ENCODE measurements around the gene ESRRG.

ESRRG gene

DNA sequence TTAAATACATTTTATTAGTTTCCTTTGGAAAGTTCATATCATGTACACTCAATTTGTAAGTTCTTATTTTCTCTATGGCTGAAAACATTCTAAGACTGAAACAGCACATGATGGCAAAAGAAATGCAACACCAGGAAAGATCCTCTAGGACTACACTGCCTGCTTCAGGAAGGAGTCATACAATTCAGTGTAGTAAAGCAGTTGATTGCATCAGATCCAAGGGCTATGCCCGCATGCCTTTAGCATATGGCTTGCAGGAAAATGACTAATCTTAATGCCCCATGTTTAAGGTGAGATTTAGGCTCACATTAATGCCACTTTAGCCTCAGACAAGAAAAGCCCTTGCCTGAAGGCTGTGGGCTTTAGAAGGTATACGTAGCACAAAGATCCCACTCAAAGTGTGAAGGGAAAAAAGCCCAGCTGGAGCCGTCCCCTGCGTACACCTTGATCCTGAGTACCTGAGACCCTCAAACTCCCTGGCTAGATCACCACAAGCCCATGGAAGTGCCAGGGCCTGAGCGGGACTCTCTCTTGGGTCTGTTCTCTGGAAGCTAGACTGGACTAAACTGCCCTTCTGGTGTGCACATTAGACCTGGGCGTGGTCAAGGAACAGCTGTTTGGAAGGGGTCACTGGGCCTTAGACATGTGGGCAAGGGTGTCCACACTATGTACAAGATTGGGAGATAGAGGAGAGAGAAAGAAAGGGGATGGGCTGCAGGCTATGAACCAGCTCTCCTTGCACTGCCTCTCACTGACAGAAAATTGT lies 52.9 kb downstream of the ESRRG start:
- Mint-ChIP-seq H3K27ac (no peak overlapping the region), H3K4me3 (no peak overlapping the region), H3K27me3 (no peaks in the 10 kb centered on the region), H3K36me3 (no peaks in the 10 kb centered on the region), H3K4me1 (no peaks in the 10 kb centered on the region), H3K9me3 (no peaks in the 10 kb centered on the region)

DNA sequence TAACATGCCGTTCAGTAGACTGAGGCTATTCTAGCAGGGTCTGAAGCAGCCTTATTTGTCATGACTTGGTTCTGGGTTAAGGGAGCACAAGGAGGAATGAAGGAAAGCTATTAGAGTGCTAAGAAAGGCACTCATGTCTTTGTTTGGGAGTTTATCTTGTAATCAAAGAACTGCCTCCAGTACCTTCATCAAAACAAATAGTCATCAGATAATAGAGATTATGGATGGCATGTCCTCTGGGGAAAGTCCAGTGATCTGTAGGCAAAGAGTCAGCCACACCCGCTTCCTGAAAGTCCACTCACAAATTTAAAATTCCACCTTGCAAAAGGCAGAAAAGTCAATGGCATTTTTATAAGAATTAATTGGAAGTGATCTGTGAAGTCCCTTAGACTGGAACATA lies 56.8 kb downstream of the ESRRG start:
- Mint-ChIP-seq H3K4me1 (no peaks in the 10 kb centered on the region), H3K9me3 (no peaks in the 10 kb centered on the region), H3K27me3 (no peaks in the 10 kb centered on the region), H3K4me3 (no peak overlapping the region), H3K27ac (no peak overlapping the region), H3K36me3 (no peaks in the 10 kb centered on the region)

DNA sequence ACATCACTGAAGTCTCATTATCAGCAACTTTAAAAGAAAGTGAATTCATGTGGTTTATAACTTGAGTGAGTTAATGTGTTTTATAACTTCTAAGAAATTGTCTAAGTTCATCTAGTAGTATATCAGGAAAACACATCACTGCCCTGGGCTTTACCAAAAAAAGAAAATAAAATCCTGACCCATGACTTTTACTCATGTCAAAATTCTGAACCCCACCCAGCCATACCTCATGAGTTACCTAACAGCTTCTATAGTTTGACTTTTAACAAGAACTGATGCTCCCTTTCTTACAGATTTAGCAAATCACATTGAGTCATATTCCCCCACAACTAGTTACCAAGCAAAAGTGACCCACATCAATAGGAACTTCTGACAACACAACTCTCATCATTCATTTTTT lies 57.4 kb downstream of the ESRRG start:
- no peaks in the 10 kb centered on the region for H3K4me1 Mint-ChIP-seq
- no peak overlapping the region for H3K27ac Mint-ChIP-seq
- no peaks in the 10 kb centered on the region for H3K9me3 Mint-ChIP-seq
- H3K4me3 Mint-ChIP-seq: no peak overlapping the region
- no peaks in the 10 kb centered on the region for H3K36me3 Mint-ChIP-seq
- H3K27me3 Mint-ChIP-seq: no peaks in the 10 kb centered on the region

DNA sequence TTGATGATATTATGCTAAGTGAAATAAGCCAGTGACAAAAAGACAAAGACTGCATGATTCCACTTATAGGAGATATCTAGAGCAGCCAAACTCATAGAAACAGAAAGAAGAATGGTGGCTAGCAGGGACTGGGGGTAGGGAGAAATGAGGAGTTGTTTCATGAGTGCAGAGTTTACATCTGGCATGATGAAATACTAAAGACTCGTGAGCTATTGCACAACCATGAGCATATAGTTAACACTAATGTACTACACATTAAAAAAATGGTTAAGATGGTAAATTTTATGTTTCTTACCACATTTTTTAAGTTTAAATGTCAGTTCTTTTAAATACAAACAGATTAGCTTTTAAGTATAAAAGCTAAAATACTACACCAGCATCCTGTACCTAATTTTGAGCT lies 57.8 kb downstream of the ESRRG start:
- no peaks in the 10 kb centered on the region for H3K4me1 Mint-ChIP-seq
- no peaks in the 10 kb centered on the region for H3K27me3 Mint-ChIP-seq
- H3K27ac Mint-ChIP-seq: no peak overlapping the region
- no peaks in the 10 kb centered on the region for H3K9me3 Mint-ChIP-seq
- no peaks in the 10 kb centered on the region for H3K36me3 Mint-ChIP-seq
- no peak overlapping the region for H3K4me3 Mint-ChIP-seq

DNA sequence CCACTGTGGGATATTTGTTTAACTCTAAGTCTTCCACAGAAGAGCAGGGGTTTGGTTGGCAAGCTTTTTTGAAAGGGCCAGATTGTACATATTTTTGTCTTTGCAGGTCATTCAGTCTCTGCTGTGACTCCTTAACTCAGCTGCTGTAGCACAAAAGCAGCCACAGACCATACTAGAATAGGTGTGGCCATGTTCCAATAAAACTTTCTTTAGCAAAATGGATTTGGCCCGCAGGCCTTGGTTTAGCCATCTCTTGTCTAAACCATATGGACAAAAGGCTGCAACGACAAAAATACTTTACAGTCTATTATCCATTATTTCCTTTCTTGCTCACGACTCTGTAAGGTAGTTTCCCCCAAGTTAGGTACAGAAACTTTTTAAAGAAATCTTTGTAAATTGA lies 60.5 kb downstream of the ESRRG start:
- H3K9me3 Mint-ChIP-seq: no peaks in the 10 kb centered on the region
- no peaks in the 10 kb centered on the region for H3K27me3 Mint-ChIP-seq
- no peaks in the 10 kb centered on the region for H3K36me3 Mint-ChIP-seq
- no peak overlapping the region for H3K27ac Mint-ChIP-seq
- no peak overlapping the region for H3K4me3 Mint-ChIP-seq
- no peaks in the 10 kb centered on the region for H3K4me1 Mint-ChIP-seq

DNA sequence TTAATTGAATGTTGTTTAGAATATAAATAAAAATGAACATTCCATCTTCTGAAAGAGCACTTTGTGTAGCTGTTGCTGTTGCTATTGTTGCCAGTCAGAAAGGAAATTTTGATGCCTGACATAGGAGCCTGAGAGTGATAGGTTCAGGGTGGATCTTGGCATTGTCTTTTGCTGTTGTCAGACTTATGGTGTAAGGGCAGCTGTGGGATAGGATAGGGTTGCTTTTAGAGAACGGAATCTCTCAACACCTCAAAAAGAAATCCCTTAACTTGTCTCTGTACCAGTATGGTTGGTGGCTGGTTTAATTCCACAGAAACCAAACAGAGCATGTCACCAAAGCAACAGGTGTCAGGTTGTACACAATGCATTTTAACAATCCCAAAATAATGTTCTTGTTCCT lies 62.7 kb downstream of the ESRRG start:
- H3K27me3 Mint-ChIP-seq: no peaks in the 10 kb centered on the region
- H3K9me3 Mint-ChIP-seq: no peaks in the 10 kb centered on the region
- H3K4me3 Mint-ChIP-seq: no peak overlapping the region
- H3K4me1 Mint-ChIP-seq: no peaks in the 10 kb centered on the region
- H3K36me3 Mint-ChIP-seq: no peaks in the 10 kb centered on the region
- no peak overlapping the region for H3K27ac Mint-ChIP-seq

DNA sequence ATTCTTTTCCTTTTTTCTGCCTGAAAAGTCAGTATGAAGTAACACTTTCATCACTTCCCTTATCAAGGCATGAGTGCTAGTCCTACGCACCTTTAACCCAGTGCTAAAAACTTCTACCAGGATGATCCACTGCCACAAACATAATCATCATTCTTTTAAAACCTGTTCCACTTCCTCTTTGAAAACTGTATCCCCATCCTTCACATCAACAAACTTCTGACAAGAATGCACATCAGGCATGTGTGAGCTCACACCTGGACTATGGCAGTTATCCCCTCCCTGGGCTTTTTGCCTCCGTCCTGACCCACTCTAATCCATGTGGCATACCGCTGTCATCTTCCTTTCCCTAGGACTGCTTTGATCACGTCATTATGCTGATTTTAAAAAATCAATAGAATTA lies 70.2 kb downstream of the ESRRG start:
- Mint-ChIP-seq H3K9me3 (no peaks in the 10 kb centered on the region), H3K4me3 (no peak overlapping the region), H3K27me3 (no peaks in the 10 kb centered on the region), H3K4me1 (no peaks in the 10 kb centered on the region), H3K27ac (no peak overlapping the region), H3K36me3 (peaks cover 1% of the 10 kb centered on the region)

DNA sequence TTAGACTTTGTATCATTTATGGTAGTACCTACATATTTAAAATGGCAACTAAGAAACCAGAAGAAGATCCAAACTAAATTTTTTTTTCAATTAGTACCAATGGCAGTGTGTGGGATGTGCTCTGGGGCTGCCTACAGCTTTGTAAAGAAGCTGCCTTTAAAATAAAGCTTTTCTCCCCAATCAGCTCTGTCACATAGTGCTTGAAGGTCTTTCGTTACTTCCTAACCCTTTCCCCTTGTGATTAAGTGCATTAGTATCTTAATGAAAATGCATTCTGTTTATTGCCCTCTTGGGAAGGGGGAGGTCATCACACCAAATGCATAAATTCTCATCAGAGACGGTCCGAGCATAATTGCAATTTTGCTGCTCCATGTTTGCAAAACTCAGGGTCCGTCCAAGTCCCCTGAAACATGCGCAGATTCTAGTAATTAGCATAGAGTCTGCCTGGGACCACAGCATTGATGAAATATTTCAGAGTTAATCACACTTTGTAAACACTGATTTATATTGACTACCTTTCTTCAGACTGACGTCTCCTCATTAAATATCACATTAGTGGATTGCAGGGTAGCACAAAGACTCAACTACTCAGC lies 71.3 kb downstream of the ESRRG start:
- H3K27me3 Mint-ChIP-seq: no peaks in the 10 kb centered on the region
- H3K27ac Mint-ChIP-seq: no peak overlapping the region
- no peaks in the 10 kb centered on the region for H3K9me3 Mint-ChIP-seq

DNA sequence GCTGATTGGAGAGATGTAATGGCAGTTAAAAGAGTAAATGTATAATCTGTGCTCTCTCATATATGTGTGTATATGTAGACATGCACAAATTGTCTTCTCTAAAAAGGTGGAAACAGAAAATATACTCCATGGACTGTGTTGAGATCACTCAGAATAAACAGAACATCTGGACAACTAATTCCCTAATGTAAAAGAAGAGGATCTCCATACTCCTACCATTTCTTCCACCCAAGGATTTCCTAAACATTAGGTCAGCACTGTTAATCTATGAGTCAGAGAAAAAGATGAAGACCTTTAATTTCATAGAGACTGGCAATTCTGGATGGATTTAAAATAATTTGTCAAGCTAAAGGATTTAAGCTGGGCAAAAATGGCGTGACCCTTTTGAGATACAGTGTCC lies 80.1 kb downstream of the ESRRG start:
- Mint-ChIP-seq H3K4me3 (no peak overlapping the region), H3K36me3 (no peaks in the 10 kb centered on the region), H3K9me3 (peaks cover 5% of the 10 kb centered on the region), H3K27ac (no peak overlapping the region), H3K27me3 (no peaks in the 10 kb centered on the region), H3K4me1 (no peaks in the 10 kb centered on the region)

More for the DNA sequence above, 71.3 kb downstream of the ESRRG start:
- Mint-ChIP-seq H3K36me3 (peaks cover 1% of the 10 kb centered on the region), H3K4me1 (no peaks in the 10 kb centered on the region), H3K4me3 (no peak overlapping the region)

DNA sequence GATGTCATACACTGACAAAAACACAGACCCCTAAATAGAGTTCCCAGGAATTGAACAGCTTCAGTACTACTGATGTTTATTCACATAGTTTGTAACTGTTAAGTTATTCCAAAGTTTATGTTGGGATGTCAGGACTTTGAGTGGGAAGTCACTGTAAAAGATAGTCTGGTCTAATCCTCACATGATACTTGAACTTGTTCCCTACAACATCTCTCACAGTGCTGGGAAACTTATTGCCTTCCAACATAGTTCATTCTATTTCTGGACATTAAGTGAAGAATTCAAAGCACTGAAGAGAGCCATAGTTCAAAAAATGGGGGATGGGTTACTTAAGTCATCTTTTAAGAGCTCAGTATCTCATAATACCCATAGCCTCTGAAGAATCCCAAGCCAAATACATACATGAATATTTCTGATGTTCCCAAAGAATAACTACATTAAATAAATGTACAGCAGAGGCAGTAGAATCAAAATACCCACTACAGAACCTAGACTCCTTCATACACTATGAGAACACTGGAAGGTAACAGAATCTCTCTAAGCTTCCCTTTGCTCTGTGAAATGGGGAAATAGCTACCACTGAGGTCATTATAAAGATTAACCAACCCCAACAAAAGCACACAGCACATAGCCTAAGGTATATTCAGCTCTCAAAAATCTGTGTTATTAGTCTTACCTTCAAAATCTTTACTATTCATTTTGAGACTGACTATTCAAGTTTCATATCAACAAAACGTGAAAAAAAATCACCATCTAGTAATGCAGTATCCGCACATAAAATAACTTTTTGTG lies 81.4 kb downstream of the ESRRG start:
- H3K4me3 Mint-ChIP-seq: no peak overlapping the region
- H3K27ac Mint-ChIP-seq: no peak overlapping the region
- no peaks in the 10 kb centered on the region for H3K4me1 Mint-ChIP-seq
- no peaks in the 10 kb centered on the region for H3K36me3 Mint-ChIP-seq
- no peaks in the 10 kb centered on the region for H3K27me3 Mint-ChIP-seq
- H3K9me3 Mint-ChIP-seq: peaks cover 5% of the 10 kb centered on the region

DNA sequence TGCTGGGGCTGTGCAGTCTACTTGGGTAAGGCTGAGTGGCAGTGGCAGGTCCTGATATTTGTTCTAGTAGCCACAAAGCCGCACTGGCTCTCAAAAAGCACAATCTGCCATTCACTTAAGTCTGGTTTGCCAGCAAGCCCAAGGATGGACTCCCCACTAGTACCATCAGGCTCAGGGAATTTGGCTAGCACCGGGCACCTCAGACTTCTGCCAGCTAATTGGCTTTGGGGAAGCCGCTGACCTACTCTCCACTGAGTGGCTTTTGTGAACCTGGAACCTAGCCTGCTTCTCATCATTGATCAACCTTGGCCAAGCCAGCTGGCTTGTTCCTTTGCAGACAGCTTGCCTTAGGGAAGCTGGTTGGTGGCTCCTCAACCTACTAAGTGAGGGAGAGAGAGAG lies 83.1 kb downstream of the ESRRG start:
- Mint-ChIP-seq H3K4me3 (no peak overlapping the region), H3K27ac (no peak overlapping the region), H3K4me1 (no peaks in the 10 kb centered on the region), H3K36me3 (no peaks in the 10 kb centered on the region), H3K9me3 (peaks cover 3% of the 10 kb centered on the region), H3K27me3 (no peaks in the 10 kb centered on the region)

DNA sequence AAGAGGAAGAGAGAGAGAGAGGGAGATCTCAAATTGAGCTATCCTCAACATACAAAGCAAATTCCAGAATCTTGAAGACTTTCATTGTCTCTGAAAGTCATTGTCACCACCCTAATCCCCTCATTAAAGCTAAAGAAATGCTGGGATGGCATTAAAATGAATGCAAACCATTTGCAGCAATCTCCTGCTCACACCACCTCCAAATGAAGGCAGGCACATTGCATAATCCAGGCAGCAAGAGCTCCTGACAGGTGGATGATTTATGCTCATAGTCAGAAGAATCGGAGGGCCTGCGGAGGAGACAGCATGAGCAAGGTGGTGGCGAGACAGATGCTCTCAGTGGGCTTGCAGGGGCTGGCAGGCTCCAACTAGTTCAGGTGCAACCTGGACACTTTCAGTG lies 90.2 kb downstream of the ESRRG start:
- H3K4me3 Mint-ChIP-seq: no peak overlapping the region
- H3K27ac Mint-ChIP-seq: no peak overlapping the region
- no peaks in the 10 kb centered on the region for H3K27me3 Mint-ChIP-seq
- no peaks in the 10 kb centered on the region for H3K4me1 Mint-ChIP-seq
- H3K9me3 Mint-ChIP-seq: peaks cover 4% of the 10 kb centered on the region
- no peaks in the 10 kb centered on the region for H3K36me3 Mint-ChIP-seq

DNA sequence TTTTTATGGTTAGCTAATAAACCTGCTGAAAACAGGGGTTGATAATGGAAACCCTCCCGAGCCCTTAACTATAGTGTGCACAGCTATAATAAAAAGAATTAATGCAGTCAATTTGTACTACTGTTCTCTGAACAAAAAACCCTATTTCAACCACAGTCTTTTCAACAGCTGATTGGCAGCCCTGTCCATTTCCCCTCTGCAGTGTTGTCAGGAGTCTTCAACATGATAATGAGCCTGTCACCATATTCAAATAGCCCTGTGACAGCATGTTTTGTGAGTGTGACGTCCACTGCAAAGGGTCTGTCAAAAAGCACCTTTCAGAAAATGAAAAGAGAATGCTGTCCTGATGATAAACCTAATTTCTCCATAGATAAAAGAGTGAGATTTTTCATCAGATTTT lies 92.7 kb downstream of the ESRRG start:
- no peaks in the 10 kb centered on the region for H3K27me3 Mint-ChIP-seq
- no peaks in the 10 kb centered on the region for H3K36me3 Mint-ChIP-seq
- peaks cover 4% of the 10 kb centered on the region for H3K9me3 Mint-ChIP-seq
- H3K27ac Mint-ChIP-seq: no peak overlapping the region
- no peak overlapping the region for H3K4me3 Mint-ChIP-seq
- no peaks in the 10 kb centered on the region for H3K4me1 Mint-ChIP-seq

DNA sequence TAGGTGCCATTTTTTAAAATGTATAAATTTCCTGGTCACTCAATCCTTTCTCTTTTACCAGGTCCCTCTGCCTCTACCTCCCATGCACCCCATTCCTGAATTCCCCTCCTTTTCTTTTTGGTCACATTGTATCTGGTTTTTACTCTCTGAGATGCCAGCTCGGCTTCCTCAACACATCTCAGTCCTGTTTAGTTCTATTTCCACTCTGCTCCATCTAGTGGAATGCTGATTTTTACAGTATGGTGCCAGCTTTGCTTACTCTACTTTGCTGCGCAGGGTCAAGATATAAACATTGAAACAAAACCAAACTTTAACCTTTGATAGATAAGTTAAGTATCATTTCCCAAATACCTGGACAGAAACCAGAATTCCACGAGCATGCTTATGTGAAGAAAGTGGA lies 96.0 kb downstream of the ESRRG start:
- Mint-ChIP-seq H3K27me3 (no peaks in the 10 kb centered on the region), H3K4me3 (no peak overlapping the region), H3K36me3 (no peaks in the 10 kb centered on the region), H3K4me1 (no peaks in the 10 kb centered on the region), H3K27ac (no peak overlapping the region), H3K9me3 (peaks cover 4% of the 10 kb centered on the region)

DNA sequence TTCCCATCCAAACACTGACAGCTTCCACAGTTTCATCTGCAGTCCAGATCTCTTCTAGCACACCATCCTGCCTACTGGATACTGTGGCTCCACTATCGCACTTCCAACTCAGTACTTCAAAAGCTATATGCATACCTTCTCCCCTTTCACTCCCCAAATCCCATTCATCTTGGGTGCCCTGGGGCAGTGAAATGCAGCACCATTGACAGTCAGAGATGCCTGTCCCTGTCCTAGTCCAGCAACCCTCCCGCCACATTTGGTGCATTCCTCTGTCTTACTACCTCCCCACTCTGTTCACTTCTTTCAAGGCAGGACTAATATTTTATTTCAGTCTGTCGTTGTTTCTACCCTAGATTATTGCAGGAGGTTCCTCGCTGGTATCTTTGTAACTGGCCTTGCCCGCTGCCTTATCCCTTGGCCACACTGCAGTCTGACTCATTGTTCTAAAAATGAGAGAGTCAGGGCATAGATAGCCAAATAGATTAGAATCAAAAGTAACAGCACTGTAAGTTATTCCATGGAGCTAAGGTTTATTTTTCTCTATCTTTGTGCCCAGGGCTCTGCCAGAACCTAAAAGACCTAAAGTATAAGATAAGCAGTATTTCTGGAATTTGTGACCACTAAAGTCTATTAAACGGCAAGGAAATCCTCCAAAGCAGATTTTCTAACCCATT lies 96.7 kb downstream of the ESRRG start:
- Mint-ChIP-seq H3K4me3 (no peak overlapping the region), H3K27me3 (no peaks in the 10 kb centered on the region), H3K9me3 (peaks cover 4% of the 10 kb centered on the region), H3K36me3 (no peaks in the 10 kb centered on the region), H3K27ac (no peak overlapping the region), H3K4me1 (no peaks in the 10 kb centered on the region)

DNA sequence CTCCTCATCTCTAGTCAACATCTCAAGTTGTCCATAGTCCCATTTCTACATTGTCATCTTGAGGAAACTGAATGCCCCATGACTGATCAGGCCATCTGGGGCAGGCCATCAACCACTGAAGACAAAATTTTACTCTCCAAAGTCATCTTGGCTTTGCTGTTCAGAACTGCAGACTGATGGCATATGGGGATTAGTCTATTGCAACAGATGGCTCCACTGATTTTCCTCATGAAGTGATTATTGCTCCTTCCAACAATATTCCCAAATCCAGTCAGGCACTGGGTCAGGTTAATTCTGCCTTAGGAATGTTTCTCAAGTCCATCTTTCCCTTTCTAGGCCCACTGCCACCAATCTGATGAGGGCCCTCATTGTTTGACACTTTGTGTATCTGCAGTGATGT lies 101.7 kb downstream of the ESRRG start:
- Mint-ChIP-seq H3K27me3 (no peaks in the 10 kb centered on the region), H3K4me3 (no peak overlapping the region), H3K4me1 (no peaks in the 10 kb centered on the region)

More for the DNA sequence above, 101.7 kb downstream of the ESRRG start:
- no peaks in the 10 kb centered on the region for H3K36me3 Mint-ChIP-seq
- peaks cover 5% of the 10 kb centered on the region for H3K9me3 Mint-ChIP-seq
- no peak overlapping the region for H3K27ac Mint-ChIP-seq

All from activated naive CD4-positive, alpha-beta T cell treated with anti-CD3 and anti-CD28 coated beads, Interleukin-2, amount 50 U/mL, for 24 hours (primary cell).